HG03460 (cell line): ENCODE measurements around the gene MC1R.
"Not testable (repeated sequence)": the region's sequence is repeated elsewhere in the genome, so short reads cannot be mapped to it uniquely, and the experiment has no call there.

Experiments used
- ATAC-seq: cut with Tn5 transposase; IDR thresholded peaks from one replicate; pipeline ENCODE4 v1.9.1; 2021; ENCODE audit not compliant: unreplicated experiment

Gene MC1R

GRCh38 chr16:89918453-89919347 is at the start of gene MC1R:
Gene MC1R, plus strand, starts transcription at chr16:89918862. Its CDS starts 397 bp downstream, at chr16:89919259.
- peak; percentile 20 for ATAC-seq

GRCh38 chr16:89869911-89870310 is 48.8 kb upstream of the MC1R start:
- no peak for ATAC-seq

- ATAC-seq: no peak
Measured at GRCh38 chr16:89870440-89870839, 48.2 kb upstream of the MC1R start.

- no peak for ATAC-seq
Measured at GRCh38 chr16:89871895-89872294, 46.8 kb upstream of the MC1R start.

- peak; percentile 34 for ATAC-seq
Measured at GRCh38 chr16:89873109-89873971, 45.3 kb upstream of the MC1R start, which contains the start of gene TCF25. Gene TCF25, plus strand, starts transcription at chr16:89873592. Its CDS starts 76 bp downstream, at chr16:89873668.

GRCh38 chr16:89873972-89874689 is 44.5 kb upstream of the MC1R start:
- peak; percentile 63 for ATAC-seq

GRCh38 chr16:89879123-89879522 is 39.5 kb upstream of the MC1R start:
- ATAC-seq: not testable (repeated sequence)

- no peak for ATAC-seq
Measured at GRCh38 chr16:89880477-89881367, 37.9 kb upstream of the MC1R start.

- ATAC-seq: no peak
Measured at GRCh38 chr16:89881368-89881730, 37.3 kb upstream of the MC1R start.

GRCh38 chr16:89883346-89884040 is 35.2 kb upstream of the MC1R start:
- no peak for ATAC-seq

- ATAC-seq: no peak
Measured at GRCh38 chr16:89884041-89884421, 34.6 kb upstream of the MC1R start.

- ATAC-seq: no peak
Measured at GRCh38 chr16:89887243-89887642, 31.4 kb upstream of the MC1R start.

- ATAC-seq: no peak
Measured at GRCh38 chr16:89890200-89890599, 28.5 kb upstream of the MC1R start.

- ATAC-seq: no peak
Measured at GRCh38 chr16:89890886-89891657, 27.6 kb upstream of the MC1R start.

GRCh38 chr16:89892055-89892630 is 26.5 kb upstream of the MC1R start:
- no peak for ATAC-seq

- ATAC-seq: no peak
Measured at GRCh38 chr16:89892635-89893034, 26.0 kb upstream of the MC1R start.

- no peak for ATAC-seq
Measured at GRCh38 chr16:89893642-89894548, 24.8 kb upstream of the MC1R start.
